ENCODE results near the gene FXYD6.

FXYD6 gene

DNA sequence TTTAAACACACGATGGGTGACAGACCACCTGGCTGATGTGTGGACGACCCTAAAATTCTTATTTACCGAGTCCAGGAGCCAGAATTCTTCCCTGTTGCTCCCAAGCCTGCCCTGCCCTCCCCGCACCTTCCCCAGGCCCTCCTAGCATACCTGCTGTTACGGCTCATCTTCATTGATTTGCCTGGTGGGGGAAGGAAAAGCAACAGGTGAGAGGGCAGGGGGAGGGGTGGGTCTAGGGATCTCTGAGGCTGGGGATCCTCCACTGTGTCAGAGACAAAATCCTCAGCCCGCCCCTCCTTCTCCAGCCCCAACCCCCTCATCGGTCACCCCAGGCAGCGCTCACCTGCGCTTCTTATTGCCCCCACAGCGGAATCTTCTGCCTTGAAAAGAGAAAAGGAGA lies 55.9 kb downstream of the FXYD6 start:
- no peak overlapping the region for H2AFZ ChIP-seq (ENCODE audit: low read depth)
- peaks cover 29% of the 10 kb centered on the region for H3K4me1 ChIP-seq (ENCODE audit: low read depth, poor library complexity, severe bottlenecking)
- no peaks in the 10 kb centered on the region for H3K79me2 ChIP-seq (ENCODE audit: insufficient read depth, low read depth)
- no peak overlapping the region for H3K9ac ChIP-seq
- no peaks in the 10 kb centered on the region for H3K27me3 ChIP-seq (ENCODE audit: insufficient read depth, low read depth)
- H3K36me3 ChIP-seq (ENCODE audit: insufficient read depth): no peaks in the 10 kb centered on the region
- H3K4me2 ChIP-seq: no peak overlapping the region
- H3K4me3 ChIP-seq (IDR thresholded peaks at IDR 0.05; ENCODE audit: insufficient read depth, low read depth, low read length): no peak overlapping the region
- H3K27ac ChIP-seq: no peak overlapping the region
- TF ChIP-seq, protein P1, sequence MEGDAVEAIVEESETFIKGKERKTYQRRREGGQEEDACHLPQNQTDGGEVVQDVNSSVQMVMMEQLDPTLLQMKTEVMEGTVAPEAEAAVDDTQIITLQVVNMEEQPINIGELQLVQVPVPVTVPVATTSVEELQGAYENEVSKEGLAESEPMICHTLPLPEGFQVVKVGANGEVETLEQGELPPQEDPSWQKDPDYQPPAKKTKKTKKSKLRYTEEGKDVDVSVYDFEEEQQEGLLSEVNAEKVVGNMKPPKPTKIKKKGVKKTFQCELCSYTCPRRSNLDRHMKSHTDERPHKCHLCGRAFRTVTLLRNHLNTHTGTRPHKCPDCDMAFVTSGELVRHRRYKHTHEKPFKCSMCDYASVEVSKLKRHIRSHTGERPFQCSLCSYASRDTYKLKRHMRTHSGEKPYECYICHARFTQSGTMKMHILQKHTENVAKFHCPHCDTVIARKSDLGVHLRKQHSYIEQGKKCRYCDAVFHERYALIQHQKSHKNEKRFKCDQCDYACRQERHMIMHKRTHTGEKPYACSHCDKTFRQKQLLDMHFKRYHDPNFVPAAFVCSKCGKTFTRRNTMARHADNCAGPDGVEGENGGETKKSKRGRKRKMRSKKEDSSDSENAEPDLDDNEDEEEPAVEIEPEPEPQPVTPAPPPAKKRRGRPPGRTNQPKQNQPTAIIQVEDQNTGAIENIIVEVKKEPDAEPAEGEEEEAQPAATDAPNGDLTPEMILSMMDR (conservative IDR thresholded peaks at IDR 0.05; ENCODE audit: low read depth, low read length): no peak
- no peaks in the 10 kb centered on the region for H4K20me1 ChIP-seq (ENCODE audit: insufficient read depth)

DNA sequence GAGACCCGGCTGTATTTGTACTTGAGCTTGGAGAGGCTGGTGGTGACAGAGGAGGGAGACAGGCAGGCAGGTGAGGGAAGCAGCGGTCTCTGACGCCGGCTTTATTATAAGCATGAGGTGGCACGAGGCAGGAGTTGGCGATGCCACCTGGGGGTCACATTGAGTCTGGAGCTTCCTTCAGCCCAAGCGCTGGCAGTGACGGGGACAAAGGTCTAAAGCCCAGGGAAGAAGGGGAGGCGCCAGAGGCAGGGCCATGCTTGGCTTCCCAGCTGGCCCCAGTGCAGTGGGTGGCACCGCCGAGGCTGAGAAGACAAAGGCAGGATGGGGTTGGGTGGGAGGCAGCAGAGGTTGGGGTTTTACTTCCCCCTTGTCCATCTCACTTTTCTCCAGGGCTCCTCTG lies 56.4 kb downstream of the FXYD6 start:
- Histone ChIP-seq H2AFZ (ENCODE audit: low read depth) (no peak overlapping the region), H3K27ac (no peak overlapping the region), H3K4me1 (ENCODE audit: low read depth, poor library complexity, severe bottlenecking) (peaks cover 34% of the 10 kb centered on the region), H3K36me3 (ENCODE audit: insufficient read depth) (no peaks in the 10 kb centered on the region), H3K79me2 (ENCODE audit: insufficient read depth, low read depth) (no peaks in the 10 kb centered on the region), H3K4me3 (IDR thresholded peaks at IDR 0.05; ENCODE audit: insufficient read depth, low read depth, low read length) (no peak overlapping the region), H3K27me3 (ENCODE audit: insufficient read depth, low read depth) (no peaks in the 10 kb centered on the region), H3K4me2 (no peak overlapping the region), H3K9ac (no peak overlapping the region), H4K20me1 (ENCODE audit: insufficient read depth) (no peaks in the 10 kb centered on the region)
- TF ChIP-seq, protein P1 (conservative IDR thresholded peaks at IDR 0.05; ENCODE audit: low read depth, low read length): no peak

DNA sequence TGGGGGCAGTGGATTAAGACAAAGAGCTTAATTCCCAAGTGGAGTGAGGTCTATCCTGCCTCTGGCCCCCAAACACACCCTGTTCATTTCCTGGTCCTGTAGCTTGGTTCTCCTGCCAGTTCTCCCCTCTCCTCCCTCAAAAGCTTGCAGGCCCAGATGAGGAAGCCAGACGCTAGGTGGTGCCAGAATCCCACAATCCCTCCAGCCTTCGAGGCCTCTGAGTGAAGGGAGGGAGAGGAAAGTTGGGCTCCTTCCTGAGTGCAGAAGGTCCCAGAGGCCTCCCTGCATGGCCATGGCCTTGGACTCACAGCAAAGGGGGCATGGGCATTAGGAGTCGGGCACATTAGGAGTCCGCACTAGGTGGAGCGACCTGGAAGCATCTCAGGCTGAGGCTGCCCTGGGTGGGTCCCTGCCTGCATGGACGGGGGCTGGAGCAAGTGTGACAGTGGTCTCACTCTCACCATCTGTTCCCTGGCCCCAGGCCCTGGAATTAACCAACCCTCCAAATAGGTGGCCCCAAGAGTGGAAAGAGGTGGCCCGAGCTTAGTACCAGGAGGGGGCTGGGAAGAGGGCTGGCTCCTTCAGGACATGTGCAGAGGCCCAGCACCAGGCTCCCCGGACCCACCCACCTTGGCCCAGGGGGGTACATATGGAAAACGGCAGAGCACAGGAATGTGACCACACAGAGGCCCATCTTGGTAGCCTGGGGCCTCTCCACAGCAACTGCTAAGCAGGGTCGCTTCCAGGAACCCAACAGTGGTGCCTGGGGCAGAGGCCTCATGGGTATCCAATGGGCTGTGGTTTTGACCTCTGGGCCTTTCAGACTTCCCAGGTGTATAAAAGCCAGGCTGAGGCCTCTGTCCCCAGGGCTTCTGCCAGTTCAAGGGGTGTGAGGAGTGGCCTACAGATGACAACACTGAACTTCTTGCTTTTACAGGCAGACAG lies 57.1 kb downstream of the FXYD6 start:
- Histone ChIP-seq H2AFZ (ENCODE audit: low read depth) (no peak overlapping the region), H3K4me1 (ENCODE audit: low read depth, poor library complexity, severe bottlenecking) (peaks cover 41% of the 10 kb centered on the region), H3K9ac (no peak overlapping the region)

DNA sequence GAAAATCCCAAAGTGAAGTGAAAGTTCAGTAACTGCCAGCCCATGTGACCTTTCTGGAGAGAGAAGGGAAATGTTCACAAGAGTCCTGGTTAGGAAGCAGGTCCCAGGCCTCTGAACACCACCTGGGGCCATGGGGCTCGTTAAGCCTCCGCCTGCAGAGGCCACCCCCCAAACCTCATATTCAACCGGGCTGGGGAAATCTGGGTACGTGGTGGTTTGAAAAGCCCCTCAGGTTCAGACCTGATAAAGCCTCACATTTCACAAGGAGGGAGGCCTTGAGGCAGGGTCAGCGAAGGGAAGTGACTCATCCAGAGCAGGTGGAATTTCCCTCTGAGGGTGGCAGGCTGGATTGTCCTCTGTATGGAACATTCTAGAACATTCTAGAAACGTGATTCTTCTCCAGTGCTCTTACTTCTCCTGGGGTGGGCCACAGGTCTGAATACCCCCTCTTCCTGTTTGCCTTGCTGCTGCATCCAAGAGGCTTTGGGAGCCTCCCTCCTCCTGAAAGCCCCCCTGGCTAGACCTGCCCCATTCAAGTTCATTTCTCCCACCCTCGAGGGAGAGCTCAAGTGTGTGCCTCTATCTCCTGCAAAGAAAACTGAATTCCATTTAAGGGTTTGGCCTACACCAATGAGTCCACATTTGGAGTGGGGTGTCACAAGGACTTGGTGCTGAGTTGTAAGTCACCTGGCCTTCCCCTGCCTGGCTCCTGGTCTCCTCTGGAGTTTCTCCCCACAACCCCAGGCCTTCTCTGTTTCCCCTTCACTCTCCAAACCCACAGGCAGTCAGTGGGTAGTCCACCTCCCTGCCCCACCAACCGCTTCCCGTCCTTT lies 58.2 kb downstream of the FXYD6 start:
- H2AFZ ChIP-seq (ENCODE audit: low read depth): peak overlapping the region; percentile 75
- no peak overlapping the region; the same call in 1 of the 2 replicates for H3K27ac ChIP-seq
- H3K27me3 ChIP-seq (ENCODE audit: insufficient read depth, low read depth): no peaks in the 10 kb centered on the region
- H3K4me1 ChIP-seq (ENCODE audit: low read depth, poor library complexity, severe bottlenecking): peaks cover 45% of the 10 kb centered on the region
- H4K20me1 ChIP-seq (ENCODE audit: insufficient read depth): no peaks in the 10 kb centered on the region
- H3K9ac ChIP-seq: no peak overlapping the region
- H3K4me2 ChIP-seq: no peak overlapping the region; the same call in 1 of the 2 replicates
- no peaks in the 10 kb centered on the region for H3K79me2 ChIP-seq (ENCODE audit: insufficient read depth, low read depth)
- TF ChIP-seq, protein P1 (conservative IDR thresholded peaks at IDR 0.05; ENCODE audit: low read depth, low read length): peak; percentile 43; the same call in 1 of the 2 replicates
- H3K36me3 ChIP-seq (ENCODE audit: insufficient read depth): no peaks in the 10 kb centered on the region
- H3K4me3 ChIP-seq (IDR thresholded peaks at IDR 0.05; ENCODE audit: insufficient read depth, low read depth, low read length): no peak overlapping the region

More for the DNA sequence above, 57.1 kb downstream of the FXYD6 start:
- Histone ChIP-seq H3K4me3 (IDR thresholded peaks at IDR 0.05; ENCODE audit: insufficient read depth, low read depth, low read length) (no peak overlapping the region), H3K36me3 (ENCODE audit: insufficient read depth) (no peaks in the 10 kb centered on the region), H3K27ac (no peak overlapping the region), H3K4me2 (no peak overlapping the region), H3K79me2 (ENCODE audit: insufficient read depth, low read depth) (no peaks in the 10 kb centered on the region), H4K20me1 (ENCODE audit: insufficient read depth) (no peaks in the 10 kb centered on the region), H3K27me3 (ENCODE audit: insufficient read depth, low read depth) (no peaks in the 10 kb centered on the region)
- TF ChIP-seq, protein P1 (conservative IDR thresholded peaks at IDR 0.05; ENCODE audit: low read depth, low read length): peak; percentile 41; the same call in 1 of the 2 replicates

All from KMS-11 (cell line).